D341Med (cell line): ENCODE data around the gene FANCC.

Source experiments
- DNase-seq: peaks from one replicate; pipeline ENCODE4 v3.0.0; 2012; ENCODE audit warnings: low spot score

The FANCC gene

GRCh38 chr9:95085861-95086563 lies 231.5 kb downstream of the FANCC start:
- DNase-seq: no peak

DNA sequence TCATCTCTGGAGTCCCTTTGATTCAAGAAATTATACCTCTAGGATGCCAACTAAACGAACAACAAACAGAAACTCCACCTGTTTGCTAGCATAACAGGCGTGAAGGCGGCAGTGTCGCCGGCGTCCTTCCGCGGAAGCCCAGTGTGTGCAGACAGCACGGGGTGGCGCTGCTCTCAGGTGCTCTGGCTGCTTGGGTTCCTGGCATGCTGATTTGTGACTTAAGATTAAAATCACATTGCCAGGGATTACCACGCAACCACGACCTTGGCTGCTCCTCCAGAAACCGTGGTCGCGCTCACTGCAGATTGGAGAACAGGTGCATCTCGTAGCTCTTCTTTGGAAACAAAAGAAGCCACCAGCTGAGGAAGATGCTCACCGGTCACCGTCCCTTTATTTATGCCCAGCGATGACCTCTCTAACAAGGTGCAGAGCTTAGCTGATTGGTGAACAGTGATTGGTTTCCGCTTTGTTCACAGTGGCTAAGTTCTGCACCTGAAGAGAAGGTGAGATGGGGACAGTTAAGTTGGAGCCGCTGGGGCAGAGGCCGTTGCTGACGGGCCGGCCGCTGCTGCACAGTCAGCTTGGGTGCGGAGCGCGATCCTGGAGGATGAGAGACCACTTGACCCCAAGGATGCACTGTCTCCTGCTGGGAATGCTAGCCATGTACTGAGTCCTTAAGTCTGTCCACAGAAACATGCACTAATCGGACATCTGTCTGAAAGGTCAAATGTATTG lies 232.3 kb downstream of the FANCC start:
- DNase-seq: no peak

DNA sequence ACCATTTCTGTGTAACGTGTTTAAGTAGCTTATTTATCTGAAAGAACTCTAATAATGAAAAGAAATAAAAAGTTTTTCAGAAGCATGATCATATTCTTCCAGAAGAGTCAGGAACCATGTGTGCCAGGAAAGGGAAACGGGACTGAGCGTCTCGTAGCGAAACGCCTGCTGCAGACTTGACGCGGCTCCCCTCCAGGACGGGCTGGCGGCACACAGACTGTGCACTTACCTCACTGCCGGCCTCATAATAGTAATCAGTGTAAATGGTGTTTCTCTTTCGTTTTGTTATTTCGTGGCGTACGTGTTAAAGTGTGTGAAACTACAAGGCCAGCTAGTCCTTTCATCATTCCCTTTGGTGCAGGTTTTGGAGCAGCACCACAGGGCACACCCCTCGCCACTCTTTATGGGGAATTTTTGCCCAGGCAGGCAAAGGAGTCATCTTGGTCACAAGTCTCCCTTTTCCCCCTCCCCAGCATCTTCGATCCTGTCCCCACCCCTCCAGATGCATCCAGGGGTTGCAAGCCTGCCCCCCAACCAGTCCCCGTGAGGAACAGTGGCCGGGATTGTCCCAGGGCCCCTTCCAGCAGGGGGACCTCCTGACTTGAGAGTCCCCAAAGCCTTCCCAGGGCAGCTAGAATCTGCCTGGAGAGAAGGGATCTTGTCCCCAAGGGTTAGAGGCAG lies 233.1 kb downstream of the FANCC start:
- no peak for DNase-seq

DNA sequence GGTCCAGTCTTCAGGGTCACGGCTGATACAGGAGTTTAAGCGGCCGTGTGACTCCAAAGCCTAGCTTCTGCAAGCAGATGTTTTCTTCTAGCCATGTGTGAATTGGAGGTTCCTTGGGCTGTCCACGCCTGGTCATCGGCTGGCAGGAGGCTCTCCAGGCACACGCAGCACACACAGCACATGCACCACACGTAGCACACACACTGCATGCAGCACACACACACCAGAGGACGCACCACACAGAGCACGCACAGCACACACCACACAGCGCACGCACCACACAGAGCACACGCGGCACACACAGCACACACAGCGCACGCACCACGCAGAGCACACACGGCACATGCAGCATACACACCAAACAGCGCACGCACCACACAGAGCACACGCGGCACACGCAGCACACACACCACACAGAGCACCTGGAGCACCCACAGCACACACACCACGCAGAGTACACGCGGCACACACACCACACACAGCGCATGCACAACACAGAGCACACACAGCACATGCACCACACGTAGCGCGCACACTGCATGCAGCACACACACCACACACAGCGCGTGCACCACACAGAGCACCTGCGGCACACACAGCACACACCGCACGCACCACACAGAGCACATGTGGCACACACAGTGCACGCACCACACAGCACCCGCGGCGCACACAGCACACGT lies 234.3 kb downstream of the FANCC start:
- no peak for DNase-seq

GRCh38 chr9:95082401-95083084 lies 235.0 kb downstream of the FANCC start:
- DNase-seq: no peak

GRCh38 chr9:95081998-95082397 lies 235.5 kb downstream of the FANCC start:
- no peak for DNase-seq

- DNase-seq: no peak
These were observed 236.4 kb downstream of the FANCC start for GRCh38 chr9:95080961-95081647.

- no peak for DNase-seq
These were observed 238.0 kb downstream of the FANCC start for GRCh38 chr9:95079461-95079860.

GRCh38 chr9:95078939-95079338 lies 238.6 kb downstream of the FANCC start:
- DNase-seq: no peak

DNA sequence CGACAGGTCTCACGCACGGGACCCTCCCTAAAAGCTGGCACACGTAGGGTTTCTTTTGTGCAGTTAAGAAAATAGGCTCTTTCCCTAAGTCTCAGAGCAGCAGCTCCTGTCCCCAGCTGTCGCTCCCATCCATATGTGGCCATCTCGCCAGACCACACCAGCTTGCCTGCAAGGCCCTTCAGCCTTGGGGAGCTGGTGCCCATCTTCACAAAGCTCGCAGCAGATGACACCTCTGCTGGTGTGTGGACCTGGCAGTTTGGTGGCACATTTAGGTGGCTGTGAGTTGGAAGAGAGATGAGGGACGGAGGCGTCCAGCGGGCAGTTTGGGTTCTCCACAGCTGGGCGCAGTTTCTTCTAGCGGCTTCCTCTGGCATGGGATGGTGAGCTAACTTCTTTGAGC lies 239.0 kb downstream of the FANCC start:
- DNase-seq: no peak

DNA sequence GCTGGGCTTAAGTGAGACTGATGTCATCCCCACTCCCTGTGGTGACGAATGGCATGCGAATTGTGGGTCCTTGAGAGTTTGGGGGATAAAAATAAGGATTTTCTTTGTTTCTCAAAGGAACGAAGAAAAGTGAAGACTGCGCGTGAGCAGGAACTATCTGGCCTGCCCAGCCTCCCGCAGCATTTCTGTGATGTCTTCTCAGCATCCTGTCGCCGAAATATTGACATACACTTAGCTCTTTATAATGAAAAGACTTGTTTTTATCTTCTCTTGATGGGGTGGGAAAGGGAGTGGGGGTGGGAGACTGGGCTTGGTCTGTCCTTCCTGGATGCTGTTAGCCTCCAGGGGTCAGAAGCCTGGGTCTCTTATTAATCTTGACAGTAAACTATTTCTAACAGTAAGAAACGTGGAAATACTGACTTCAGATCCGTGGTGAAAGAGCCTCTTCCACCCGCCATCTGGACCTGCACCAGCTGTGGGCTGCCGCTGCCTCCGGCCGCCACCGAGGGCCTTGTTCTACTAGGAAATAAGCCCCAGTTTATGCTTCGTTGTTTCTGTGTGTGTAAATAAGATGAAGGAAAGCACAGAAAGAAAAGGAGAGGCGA lies 239.6 kb downstream of the FANCC start:
- DNase-seq: no peak

- DNase-seq: no peak
These were observed 240.3 kb downstream of the FANCC start for GRCh38 chr9:95077053-95077765.

DNA sequence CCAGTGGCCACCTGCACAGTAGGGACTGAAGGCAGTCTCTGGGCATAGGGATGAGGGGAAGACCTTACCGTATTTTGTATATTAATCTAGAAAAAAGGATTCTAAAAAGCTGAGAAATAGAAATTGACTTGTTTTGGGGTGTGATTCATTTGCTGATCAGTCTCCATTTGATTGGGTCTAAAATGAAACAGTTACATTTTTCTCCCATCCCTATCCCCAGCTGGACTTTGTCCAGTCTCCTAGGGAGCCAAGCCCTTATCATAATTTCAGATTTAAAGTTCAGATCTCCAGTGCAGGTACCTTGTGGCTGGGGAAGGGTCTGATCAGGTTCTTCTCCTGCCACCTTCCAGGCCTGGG lies 240.8 kb downstream of the FANCC start:
- DNase-seq: no peak

DNA sequence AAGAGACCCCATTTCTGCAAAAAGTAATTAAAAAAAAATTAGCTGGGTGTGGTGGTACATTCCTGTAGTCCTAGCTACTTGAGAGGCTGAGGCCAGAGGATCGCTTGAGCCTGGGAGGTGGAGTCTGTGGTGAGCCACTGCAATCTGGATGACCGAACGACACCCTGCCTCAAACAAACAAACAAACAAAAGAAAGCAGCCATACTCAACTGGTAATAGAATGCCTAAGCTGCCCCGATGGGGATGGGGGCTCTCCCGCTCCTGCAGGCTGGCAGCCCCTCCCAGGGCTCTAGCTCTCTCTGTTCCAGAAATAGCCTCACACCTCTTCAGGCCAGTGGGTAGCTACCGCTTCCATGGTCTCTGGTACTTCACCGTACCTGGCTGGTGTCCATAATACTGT lies 241.8 kb downstream of the FANCC start:
- no peak for DNase-seq

GRCh38 chr9:95074632-95075031 lies 242.9 kb downstream of the FANCC start:
- DNase-seq: no peak

GRCh38 chr9:95073918-95074317 lies 243.6 kb downstream of the FANCC start:
- no peak for DNase-seq

DNA sequence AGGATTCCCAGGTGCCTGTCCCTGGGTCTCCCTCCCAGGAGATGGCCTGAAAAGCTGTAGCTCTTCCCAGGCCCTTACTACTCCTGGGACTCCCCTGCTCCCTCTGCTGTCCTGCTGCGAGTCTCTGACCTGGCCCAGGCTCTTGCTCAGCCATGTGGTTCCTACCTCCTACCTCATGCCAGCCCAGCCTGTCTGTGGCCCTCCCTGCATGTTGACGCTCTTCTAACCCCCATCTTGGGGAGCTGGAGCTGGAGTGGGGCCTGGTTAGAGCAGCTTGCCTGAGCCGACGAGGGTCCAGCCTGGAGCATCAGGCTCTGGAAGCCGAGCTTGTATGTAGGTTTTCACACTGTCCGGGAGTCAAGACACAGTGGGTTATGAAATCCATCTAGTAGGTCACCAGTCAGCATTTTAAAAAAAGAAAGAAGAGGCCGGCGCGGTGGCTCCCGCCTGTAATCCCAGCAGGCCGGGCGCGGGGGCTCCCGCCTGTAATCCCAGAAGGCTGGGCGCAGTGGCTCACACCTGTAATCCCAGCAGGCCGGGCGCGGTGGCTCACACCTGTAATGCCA lies 244.4 kb downstream of the FANCC start:
- no peak for DNase-seq

DNA sequence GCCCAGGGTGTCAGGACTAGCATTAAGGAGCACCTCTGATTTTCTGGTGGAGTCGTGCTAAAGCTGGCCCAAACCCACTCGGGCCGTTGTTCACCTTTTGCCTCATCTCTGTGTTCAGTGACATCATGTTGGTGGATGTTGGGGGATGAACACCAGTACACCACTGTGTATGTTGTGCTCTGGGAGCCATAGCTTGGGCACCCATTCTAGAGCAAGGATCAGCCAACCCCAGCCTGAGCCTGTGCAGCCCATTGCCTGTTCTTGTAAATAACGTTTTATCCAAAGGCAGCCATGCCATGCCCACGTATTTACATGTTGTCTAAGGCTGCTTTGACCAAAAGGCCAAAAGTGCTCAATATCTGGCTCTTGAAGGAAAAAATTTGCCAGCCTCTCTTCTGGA lies 245.6 kb downstream of the FANCC start:
- no peak for DNase-seq

DNA sequence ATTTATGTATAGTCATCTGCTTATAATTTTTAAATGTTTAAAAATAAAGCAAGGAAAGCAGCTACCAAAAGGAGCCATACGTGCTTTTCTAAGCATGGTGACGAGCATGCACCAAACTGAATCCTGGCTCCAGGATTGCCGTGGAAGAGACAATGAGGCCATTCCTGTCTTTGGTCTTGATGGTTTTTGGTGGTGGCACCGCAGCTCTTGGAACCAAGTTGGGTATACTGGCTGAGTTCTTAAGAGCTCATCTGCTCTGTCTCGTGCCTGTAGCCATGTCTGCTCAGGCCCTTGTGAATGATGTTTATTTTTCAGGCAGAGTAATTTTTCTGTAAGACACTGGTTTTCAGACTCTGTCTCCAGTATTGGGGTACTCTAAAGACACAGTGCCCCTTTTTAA lies 246.1 kb downstream of the FANCC start:
- DNase-seq: no peak

DNA sequence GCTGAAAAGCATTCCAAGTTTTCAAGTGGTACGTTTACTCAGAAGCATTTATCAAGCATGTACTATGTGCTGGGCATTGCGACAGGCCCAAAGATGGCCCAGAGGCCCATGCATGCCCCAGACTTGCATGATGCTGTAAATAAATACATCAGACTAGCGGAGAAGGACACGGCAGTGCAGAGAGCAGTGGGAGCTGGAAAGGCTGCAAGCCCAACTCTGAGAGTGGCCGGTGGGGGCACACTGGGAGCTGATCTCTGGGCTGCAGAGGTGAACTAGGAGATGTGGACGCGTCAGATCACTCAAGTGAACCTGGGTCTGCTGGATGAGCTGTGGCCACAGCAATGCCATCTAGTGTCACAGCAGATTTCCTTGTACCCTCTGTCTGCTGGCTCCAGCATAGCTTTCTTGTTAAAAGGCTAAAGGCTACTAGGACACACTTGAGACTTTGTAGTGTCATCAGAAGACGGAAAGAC lies 246.9 kb downstream of the FANCC start:
- no peak for DNase-seq
